IPS DF 6.9 (cell line): ENCODE results near the gene DGKB.

ENCODE experiments used
- DNase-seq: peaks from one replicate; pipeline ENCODE4 v3.0.0-alpha.2; 2013; ENCODE audit warnings: low read depth, low spot score
- H3K27ac ChIP-seq: one replicate; pipeline ENCODE4 v1.5.1; 2013; ENCODE audit warnings: low read length, control low read depth
- H3K27me3 ChIP-seq: 2 replicates; pipeline ENCODE4 v1.6.1; 2013; ENCODE audit warnings: mild to moderate bottlenecking, low read length; ENCODE audit not compliant: control insufficient read depth, insufficient read depth
- H3K36me3 ChIP-seq: 2 replicates; pipeline ENCODE4 v1.6.1; 2013; ENCODE audit warnings: low read length; ENCODE audit not compliant: control insufficient read depth, insufficient read depth
- H3K4me1 ChIP-seq: 2 replicates; pipeline ENCODE4 v1.6.1; 2013; ENCODE audit warnings: low read length; ENCODE audit not compliant: control insufficient read depth, insufficient read depth
- H3K4me3 ChIP-seq: 2 replicates; pipeline ENCODE4 v1.5.1; 2013; ENCODE audit warnings: mild to moderate bottlenecking, low read length
- H3K9me3 ChIP-seq: 2 replicates; pipeline ENCODE4 v1.6.1; 2013; ENCODE audit warnings: low read length, inconsistent platforms; ENCODE audit not compliant: control insufficient read depth, insufficient read depth
- WGBS: extraction: QIAGEN DNeasy Blood & Tissue Kit; methylation state at CpG from one replicate; pipeline ENCODE4 v1.1.7; 2013; ENCODE audit warnings: mixed read lengths, missing lambda C conversion rate; ENCODE audit not compliant: insufficient read length, insufficient coverage; 5-methylcytosine and 5-hydroxymethylcytosine counted together

DGKB gene

DNA sequence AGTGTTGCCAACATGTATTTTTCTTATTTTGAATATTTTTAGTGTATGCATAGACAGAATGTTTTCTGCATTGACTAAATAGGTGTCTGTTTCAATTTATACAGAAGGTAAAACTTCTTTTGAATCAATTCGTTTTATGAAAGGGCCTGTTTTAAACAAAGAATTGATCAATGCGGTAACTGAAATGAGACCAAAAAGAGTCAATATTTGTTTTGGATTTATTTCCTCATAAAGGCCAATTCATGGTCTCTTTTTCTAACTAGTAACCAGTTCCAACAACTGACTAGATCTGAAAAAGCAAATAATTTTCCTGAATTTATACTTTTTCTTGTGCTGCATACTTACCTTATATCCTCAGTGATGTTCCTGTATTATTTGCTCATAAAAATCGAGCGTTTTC lies 320.5 kb downstream of the DGKB start:
- H3K27ac ChIP-seq = no peak overlapping the region
- H3K4me1 ChIP-seq = no peaks in the 10 kb centered on the region
- no peaks in the 10 kb centered on the region; the same call in 1 of the 2 replicates for H3K9me3 ChIP-seq
- H3K36me3 ChIP-seq = no peaks in the 10 kb centered on the region
- no peaks in the 10 kb centered on the region for H3K27me3 ChIP-seq
- no peak for DNase-seq
- no CpG with 5 or more reads among the region's 4 CpGs for WGBS
- no peak overlapping the region for H3K4me3 ChIP-seq

DNA sequence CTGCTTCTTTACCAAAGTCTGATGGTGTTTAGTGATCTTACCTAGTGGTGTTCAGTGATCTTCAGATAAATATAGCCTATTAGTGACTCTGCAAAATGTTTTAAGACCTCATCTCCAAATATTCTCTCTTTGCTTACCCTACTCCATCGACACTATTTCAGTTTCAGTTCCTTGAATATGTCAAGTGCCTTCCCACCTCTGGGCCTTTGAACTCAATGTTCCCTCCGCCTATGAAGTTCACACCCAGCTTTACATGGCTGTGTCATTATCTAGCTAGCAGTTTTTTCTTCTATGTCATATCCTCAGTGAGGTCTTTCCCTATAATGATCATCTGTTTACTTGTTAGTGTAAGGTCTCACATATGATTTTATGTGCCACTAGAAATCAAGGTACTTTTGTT lies 322.6 kb downstream of the DGKB start:
- DNase-seq = no peak
- Histone ChIP-seq H3K4me1 (no peaks in the 10 kb centered on the region), H3K9me3 (no peaks in the 10 kb centered on the region), H3K4me3 (no peak overlapping the region), H3K36me3 (no peaks in the 10 kb centered on the region), H3K27me3 (no peaks in the 10 kb centered on the region), H3K27ac (no peak overlapping the region)
- no CpG with 5 or more reads among the region's 2 CpGs for WGBS

- no peak overlapping the region for H3K27ac ChIP-seq
- WGBS = no CpG with 5 or more reads among the region's 3 CpGs
Observed at GRCh38 chr7:14576578-14576977, 326.0 kb downstream of the DGKB start.

DNA sequence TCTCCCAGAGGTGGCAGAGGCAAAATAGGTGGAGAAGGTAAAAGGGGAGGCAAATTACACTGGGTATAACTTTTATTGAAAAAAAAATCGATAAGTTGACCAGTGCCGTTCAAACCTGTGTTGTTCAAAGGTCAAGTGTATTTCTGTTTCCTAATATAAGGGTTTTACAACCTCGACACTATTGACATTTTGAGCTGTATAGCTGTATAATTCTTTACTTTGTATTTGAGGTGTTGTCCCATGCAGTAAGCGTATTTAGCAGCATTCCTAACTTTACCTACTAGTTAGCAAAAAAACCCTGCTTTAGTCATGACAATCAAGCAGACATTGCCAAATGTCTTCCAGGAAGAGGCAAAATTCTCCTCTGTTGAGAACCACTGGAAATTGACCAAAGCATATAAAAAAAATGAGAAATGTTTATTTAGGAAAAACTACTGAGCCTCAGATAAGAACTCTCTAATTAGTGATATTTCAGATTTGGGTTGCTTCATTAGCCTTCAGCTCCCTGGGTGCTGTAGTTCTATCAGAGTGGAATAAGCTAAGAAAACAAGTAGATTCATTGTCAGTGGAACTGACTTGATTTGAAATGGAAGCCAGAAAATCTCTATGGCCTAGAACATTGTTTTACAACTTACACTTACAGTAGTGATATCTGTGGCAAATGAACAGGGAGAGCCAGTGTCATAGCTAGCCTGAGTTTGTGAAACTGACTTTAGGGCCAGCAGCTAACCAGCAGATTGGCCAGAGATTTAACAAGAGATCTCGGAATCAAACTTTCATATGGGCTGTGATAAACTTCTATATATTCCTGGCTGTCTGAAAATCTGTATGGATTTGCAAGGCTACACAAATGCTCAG lies 331.6 kb downstream of the DGKB start:
- no peaks in the 10 kb centered on the region for H3K36me3 ChIP-seq
- H3K27ac ChIP-seq = no peak overlapping the region
- no peak overlapping the region for H3K4me3 ChIP-seq
- DNase-seq = no peak
- no peaks in the 10 kb centered on the region for H3K4me1 ChIP-seq
- no peaks in the 10 kb centered on the region for H3K27me3 ChIP-seq
- WGBS = no CpG with 5 or more reads among the region's 5 CpGs
- no peaks in the 10 kb centered on the region for H3K9me3 ChIP-seq

More at GRCh38 chr7:14576578-14576977, 326.0 kb downstream of the DGKB start:
- H3K4me1 ChIP-seq = no peaks in the 10 kb centered on the region
- H3K9me3 ChIP-seq = no peaks in the 10 kb centered on the region
- no peak overlapping the region for H3K4me3 ChIP-seq
- H3K27me3 ChIP-seq = no peaks in the 10 kb centered on the region
- no peaks in the 10 kb centered on the region for H3K36me3 ChIP-seq
- no peak for DNase-seq

- no peak overlapping the region for H3K27ac ChIP-seq
- no peak for DNase-seq
- H3K4me1 ChIP-seq = no peaks in the 10 kb centered on the region
- no CpG with 5 or more reads among the region's 1 CpG for WGBS
- H3K36me3 ChIP-seq = no peaks in the 10 kb centered on the region
- no peaks in the 10 kb centered on the region for H3K27me3 ChIP-seq
- H3K4me3 ChIP-seq = no peak overlapping the region
- H3K9me3 ChIP-seq = no peaks in the 10 kb centered on the region
Observed at GRCh38 chr7:14552060-14552459, 350.5 kb downstream of the DGKB start.

GRCh38 chr7:14551310-14551709 lies 351.2 kb downstream of the DGKB start:
- WGBS = no CpG with 5 or more reads among the region's 1 CpG
- DNase-seq = no peak
- Histone ChIP-seq H3K4me1 (no peaks in the 10 kb centered on the region), H3K27me3 (no peaks in the 10 kb centered on the region), H3K36me3 (no peaks in the 10 kb centered on the region), H3K27ac (no peak overlapping the region), H3K9me3 (no peaks in the 10 kb centered on the region), H3K4me3 (no peak overlapping the region)

- no peaks in the 10 kb centered on the region for H3K36me3 ChIP-seq
- no peaks in the 10 kb centered on the region for H3K4me1 ChIP-seq
- no peak overlapping the region for H3K4me3 ChIP-seq
- no peak overlapping the region for H3K27ac ChIP-seq
- no peaks in the 10 kb centered on the region for H3K9me3 ChIP-seq
- no CpG with 5 or more reads among the region's 5 CpGs for WGBS
- DNase-seq = no peak
- no peaks in the 10 kb centered on the region for H3K27me3 ChIP-seq
Observed at GRCh38 chr7:14542624-14543023, 359.9 kb downstream of the DGKB start.

DNA sequence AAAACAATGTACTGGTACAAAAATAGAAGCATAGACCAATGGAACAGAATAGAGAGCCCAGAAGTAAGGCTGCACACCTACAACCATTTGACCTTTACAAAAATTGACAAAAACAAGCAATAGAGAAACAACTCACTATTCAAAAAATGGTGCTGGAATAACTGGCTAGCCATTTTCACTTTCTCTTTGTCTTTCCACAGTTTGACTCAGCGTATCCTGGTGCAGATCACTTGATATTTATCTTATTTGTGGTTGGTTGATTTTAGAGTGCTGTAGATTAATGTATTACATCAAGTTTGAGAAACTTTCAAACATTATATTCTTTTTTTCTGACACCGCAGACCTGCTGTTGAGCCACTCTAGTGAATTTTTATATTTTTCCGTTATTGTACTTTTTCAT lies 381.4 kb downstream of the DGKB start:
- no CpG with 5 or more reads among the region's 3 CpGs for WGBS
- Histone ChIP-seq H3K9me3 (no peaks in the 10 kb centered on the region), H3K4me1 (no peaks in the 10 kb centered on the region), H3K27ac (no peak overlapping the region), H3K36me3 (no peaks in the 10 kb centered on the region), H3K27me3 (no peaks in the 10 kb centered on the region), H3K4me3 (no peak overlapping the region)
- DNase-seq = no peak

GRCh38 chr7:14510268-14510667 lies 392.3 kb downstream of the DGKB start:
- H3K27ac ChIP-seq = no peak overlapping the region
- H3K9me3 ChIP-seq = no peaks in the 10 kb centered on the region
- no peaks in the 10 kb centered on the region for H3K36me3 ChIP-seq
- H3K27me3 ChIP-seq = no peaks in the 10 kb centered on the region
- DNase-seq = no peak
- no peaks in the 10 kb centered on the region for H3K4me1 ChIP-seq
- H3K4me3 ChIP-seq = no peak overlapping the region
- no CpG with 5 or more reads among the region's 2 CpGs for WGBS

DNA sequence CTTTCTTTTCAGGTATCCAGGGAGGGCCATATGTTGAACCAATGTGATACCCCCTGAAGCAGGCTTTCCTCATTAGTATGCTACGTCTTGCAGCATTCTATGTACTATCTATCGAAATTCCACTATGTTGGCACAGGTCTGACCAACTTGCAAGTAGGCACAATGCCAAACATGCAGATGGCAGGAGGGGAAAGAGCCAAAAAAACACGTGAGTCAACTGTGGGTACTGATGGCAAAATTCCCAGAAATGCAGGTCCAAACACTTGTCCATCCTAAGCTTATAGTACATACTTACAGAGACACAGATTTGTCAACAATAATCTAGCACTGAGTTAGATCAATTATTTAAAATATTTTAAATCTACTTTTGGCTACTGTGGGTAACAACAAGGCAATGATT lies 394.9 kb downstream of the DGKB start:
- no CpG with 5 or more reads among the region's 3 CpGs for WGBS
- DNase-seq = no peak
- H3K4me1 ChIP-seq = no peaks in the 10 kb centered on the region
- no peaks in the 10 kb centered on the region for H3K27me3 ChIP-seq
- H3K9me3 ChIP-seq = no peaks in the 10 kb centered on the region
- H3K36me3 ChIP-seq = no peaks in the 10 kb centered on the region
- H3K27ac ChIP-seq = no peak overlapping the region
- no peak overlapping the region for H3K4me3 ChIP-seq

DNA sequence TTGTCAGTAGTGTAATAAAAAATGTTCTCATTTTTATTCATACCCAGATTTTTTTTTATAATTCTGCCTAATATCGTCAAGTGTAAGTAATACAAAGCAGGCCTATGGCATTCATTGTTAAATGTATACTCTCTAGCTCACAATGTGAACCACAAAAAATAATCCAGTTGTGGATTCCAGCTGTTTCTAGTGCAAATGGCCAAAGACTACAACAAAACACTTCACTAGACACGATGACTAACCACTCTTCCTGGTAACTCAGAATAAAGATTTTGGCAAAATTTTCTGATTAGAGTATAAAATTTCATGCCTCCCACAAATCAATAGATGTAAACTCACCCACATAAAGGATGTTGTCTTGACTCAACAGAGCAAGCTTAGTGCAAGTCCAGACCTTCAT lies 396.6 kb downstream of the DGKB start:
- H3K4me3 ChIP-seq = no peak overlapping the region
- no CpG with 5 or more reads among the region's 2 CpGs for WGBS
- H3K27ac ChIP-seq = no peak overlapping the region
- no peaks in the 10 kb centered on the region for H3K4me1 ChIP-seq
- no peak for DNase-seq
- H3K27me3 ChIP-seq = no peaks in the 10 kb centered on the region
- H3K36me3 ChIP-seq = no peaks in the 10 kb centered on the region
- H3K9me3 ChIP-seq = no peaks in the 10 kb centered on the region
